Ishikawa (cell line): ENCODE results near the gene PPM1L.

ENCODE experiments used
- CEBPB ChIP-seq: IDR thresholded peaks from 2 replicates; pipeline ENCODE4 v1.6.1; 2012
- CREB1 ChIP-seq: IDR thresholded peaks from 2 replicates; pipeline ENCODE4 v1.6.1; 2012; ENCODE audit warnings: low read depth
- EGR1 ChIP-seq: IDR thresholded peaks from 2 replicates; pipeline ENCODE4 v1.6.1; 2012
- EP300 ChIP-seq: IDR thresholded peaks from 2 replicates; pipeline ENCODE4 v1.6.1; 2012; ENCODE audit warnings: borderline replicate concordance
- FOXM1 ChIP-seq: IDR thresholded peaks from 2 replicates; pipeline ENCODE4 v1.6.1; 2012; ENCODE audit warnings: low read depth, borderline replicate concordance
- NFIC ChIP-seq: IDR thresholded peaks from 2 replicates; pipeline ENCODE4 v1.6.1; 2012
- RAD21 ChIP-seq: IDR thresholded peaks from 2 replicates; pipeline ENCODE4 v1.6.1; 2012; ENCODE audit warnings: low read depth
- REST ChIP-seq: IDR thresholded peaks from 2 replicates; pipeline ENCODE4 v1.6.1; 2012; ENCODE audit warnings: low read depth, mild to moderate bottlenecking
- TAF1 ChIP-seq: IDR thresholded peaks from 2 replicates; pipeline ENCODE4 v1.6.1; 2012; ENCODE audit warnings: low read depth, mild to moderate bottlenecking
- TCF12 ChIP-seq: IDR thresholded peaks from 2 replicates; pipeline ENCODE4 v1.6.1; 2012; ENCODE audit warnings: low read depth
- TEAD4 ChIP-seq: IDR thresholded peaks from 2 replicates; pipeline ENCODE4 v1.6.1; 2012
- YY1 ChIP-seq: IDR thresholded peaks from 2 replicates; pipeline ENCODE4 v1.6.1; 2012; ENCODE audit warnings: low read depth
- ZBTB7A ChIP-seq: IDR thresholded peaks from 2 replicates; pipeline ENCODE4 v1.6.1; 2012; ENCODE audit warnings: low read depth
- TF ChIP-seq, protein P1 (sequence below): IDR thresholded peaks from 2 replicates; pipeline ENCODE4 v1.6.1; 2012
- TF ChIP-seq, protein P2 (sequence below): IDR thresholded peaks from 2 replicates; pipeline ENCODE4 v1.6.1; 2012

Gene PPM1L

GRCh38 chr3:160827516-160827915, 71.5 kb downstream of the PPM1L start:
- TF ChIP-seq CEBPB (no peak), YY1 (no peak), REST (no peak), EP300 (no peak), EGR1 (no peak), TAF1 (no peak), ZBTB7A (no peak), FOXM1 (no peak), NFIC (no peak), TCF12 (no peak), TEAD4 (no peak), CREB1 (no peak), RAD21 (no peak)
- TF ChIP-seq, protein P1, sequence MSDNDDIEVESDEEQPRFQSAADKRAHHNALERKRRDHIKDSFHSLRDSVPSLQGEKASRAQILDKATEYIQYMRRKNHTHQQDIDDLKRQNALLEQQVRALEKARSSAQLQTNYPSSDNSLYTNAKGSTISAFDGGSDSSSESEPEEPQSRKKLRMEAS, result no peak
- TF ChIP-seq, protein P2, sequence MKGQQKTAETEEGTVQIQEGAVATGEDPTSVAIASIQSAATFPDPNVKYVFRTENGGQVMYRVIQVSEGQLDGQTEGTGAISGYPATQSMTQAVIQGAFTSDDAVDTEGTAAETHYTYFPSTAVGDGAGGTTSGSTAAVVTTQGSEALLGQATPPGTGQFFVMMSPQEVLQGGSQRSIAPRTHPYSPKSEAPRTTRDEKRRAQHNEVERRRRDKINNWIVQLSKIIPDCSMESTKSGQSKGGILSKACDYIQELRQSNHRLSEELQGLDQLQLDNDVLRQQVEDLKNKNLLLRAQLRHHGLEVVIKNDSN, result no peak

DNA sequence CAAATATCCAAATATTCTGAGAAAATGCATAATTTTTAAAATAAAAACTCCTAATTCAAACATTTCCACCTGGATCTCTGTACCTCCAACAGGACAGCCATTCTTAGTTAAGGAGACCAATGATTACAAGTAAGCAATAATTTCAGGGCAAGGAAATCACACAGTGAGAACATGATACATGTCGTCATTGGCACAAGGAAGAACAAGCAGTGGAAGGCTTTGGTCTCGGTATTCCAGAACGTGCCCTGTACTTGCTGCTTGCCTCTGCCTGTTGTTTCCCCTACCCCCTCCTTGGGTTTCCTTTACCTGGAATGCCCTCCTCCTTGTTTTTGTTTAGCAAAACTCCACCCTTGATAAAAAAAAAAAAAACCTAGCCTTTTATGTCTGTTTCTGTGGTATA, 72.8 kb downstream of the PPM1L start:
- TF ChIP-seq, protein P1, result no peak
- no peak for TF ChIP-seq ZBTB7A
- no peak for TF ChIP-seq EP300
- no peak for TF ChIP-seq REST
- no peak for TF ChIP-seq RAD21
- no peak for TF ChIP-seq YY1
- no peak for TF ChIP-seq FOXM1
- no peak for TF ChIP-seq CEBPB
- no peak for TF ChIP-seq EGR1
- TF ChIP-seq TAF1, result no peak

DNA sequence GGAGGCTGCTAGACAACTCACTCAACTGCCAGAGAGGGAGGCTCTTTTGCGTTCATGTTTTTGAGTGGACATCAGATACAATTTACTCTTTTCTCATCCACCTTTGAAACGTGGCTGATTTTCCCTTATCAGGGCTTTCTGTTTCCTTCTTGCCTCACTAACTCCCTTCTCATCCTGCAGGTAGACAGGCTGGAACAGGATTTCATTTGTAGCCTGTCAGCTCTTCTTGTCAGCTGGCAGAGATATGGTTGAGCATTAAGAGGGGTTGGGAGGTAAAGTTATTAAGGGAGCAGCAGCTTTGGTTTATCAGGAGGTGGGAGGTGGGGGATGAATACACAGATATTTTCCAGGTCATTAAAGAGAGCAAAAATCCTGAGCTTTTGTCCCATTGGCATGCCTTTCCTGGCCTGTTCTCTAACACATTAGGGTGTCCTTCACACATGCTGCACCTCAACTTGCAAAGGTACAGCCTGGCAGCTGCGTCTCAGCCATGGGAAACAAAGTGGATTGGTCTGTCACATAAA, 73.5 kb downstream of the PPM1L start:
- TF ChIP-seq REST, result no peak
- no peak for TF ChIP-seq TCF12
- TF ChIP-seq NFIC, result no peak

GRCh38 chr3:160830796-160831195, 74.8 kb downstream of the PPM1L start:
- peak; percentile 86 for TF ChIP-seq REST
- no peak for TF ChIP-seq YY1

DNA sequence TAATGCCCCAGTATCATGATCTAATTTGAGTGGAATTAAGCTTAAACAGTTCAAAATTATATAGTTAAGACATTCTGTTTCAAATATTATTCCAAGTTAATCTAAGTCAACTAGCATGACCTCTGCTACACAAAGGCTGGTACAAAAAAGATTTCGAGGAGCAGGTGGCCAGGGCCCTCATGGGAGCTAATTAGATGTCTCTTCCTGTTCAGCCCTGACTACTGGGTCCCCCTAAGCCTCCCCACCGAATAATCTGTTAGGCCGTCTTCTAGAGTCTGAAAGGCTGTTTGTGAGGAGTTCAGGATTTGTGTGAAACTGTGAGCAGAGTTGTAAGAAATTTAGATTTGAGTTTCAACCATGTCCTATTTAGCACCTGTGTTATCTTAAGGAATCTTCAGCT, 75.4 kb downstream of the PPM1L start:
- TF ChIP-seq YY1 (no peak), REST (no peak), CREB1 (no peak), EGR1 (no peak), CEBPB (no peak), NFIC (no peak), ZBTB7A (no peak), TCF12 (no peak), TEAD4 (no peak)
